HCT116 (cell line): ENCODE measurements around the gene TEDC1. TPM values are rescaled to one million over a fixed set of nuclear protein-coding genes. Genes with fewer than 3 reads are reported as not detected.

Experiments used
- ATAC-seq: fragments of 200-7000 bp; cut with Tn5 transposase; 2 replicates; pipeline ENCODE4 v1.9.1; 2020; ENCODE audit warnings: mild to moderate bottlenecking, moderate library complexity
- BruUV-seq: library from RNA; stranded (reverse); fragments of 400-500 nt; replicated peaks from 2 replicates; lab custom pipeline; 2021; lab: Mats Ljungman, UMichigan
- CTCF ChIA-PET: fragments of 300-600 bp; sonication (Branson Sonifier 250); formaldehyde crosslinking; loops from one replicate; lab custom pipeline; 2021; ENCODE audit warnings: antibody characterized with exemption; lab: Charles Lee
- POLR2A ChIA-PET: fragments of 300-600, 350-600 bp; sonication (Branson Sonifier 250); formaldehyde crosslinking; loops from one replicate; lab custom pipeline; 2021; ENCODE audit warnings: antibody characterized with exemption; lab: Charles Lee
- RAD21 ChIA-PET, 2 experiments: fragments of 300-600 bp; sonication (Branson Sonifier 250); formaldehyde crosslinking; loops; one replicate each; lab custom pipeline; 2023; ENCODE audit warnings: low total read pairs in 2 of 2; ENCODE audit not compliant: uncharacterized antibody in 2 of 2, unreplicated experiment in 2 of 2, low non-redundant PET in 1 of 2; lab: Charles Lee
- DNase-seq: peaks from one replicate; pipeline ENCODE4 v3.0.0-alpha.2; 2010; ENCODE audit warnings: low read depth, low spot score
- H2AFZ ChIP-seq: fragments of 200-600 bp; shearing (Covaris generic), sonication (generic); 2 replicates; pipeline ENCODE4 v1.6.1; 2017; ENCODE audit warnings: low read depth, mixed run types, mixed read lengths, antibody characterized with exemption, low read length; ENCODE audit not compliant: poor library complexity, severe bottlenecking
- H3K27ac ChIP-seq: 2 replicates; pipeline ENCODE4 v1.5.1; 2012; ENCODE audit warnings: low read depth, low read length
- H3K27me3 ChIP-seq: fragments of 200-600 bp; sonication (generic); 2 replicates; pipeline ENCODE4 v1.6.1; 2016; ENCODE audit warnings: mixed run types, low read length, mixed read lengths; ENCODE audit not compliant: insufficient read depth
- H3K36me3 ChIP-seq, 2 experiments: fragments of 200-500 bp in 1 of 2; fragments of 200-600 bp in 1 of 2; sonication (Bioruptor generic) in 1 of 2; sonication (generic) in 1 of 2; 2 replicates each; pipeline versions ENCODE4 v1.5.1 to v1.6.1; 2014 to 2016; ENCODE audit warnings: low read length in 2 of 2, inconsistent platforms in 1 of 2, mixed read lengths in 1 of 2, mixed run types in 1 of 2; ENCODE audit not compliant: insufficient read depth in 2 of 2, control insufficient read depth in 1 of 2
- H3K4me1 ChIP-seq, 2 experiments: fragments of 200-600 bp in 1 of 2; sonication (generic) in 1 of 2; 2 replicates each; pipeline versions ENCODE4 v1.5.1 to v1.6.1; 2012 to 2017; ENCODE audit warnings: low read length in 2 of 2, inconsistent platforms in 1 of 2, mild to moderate bottlenecking in 1 of 2, mixed read lengths in 1 of 2, mixed run types in 1 of 2, moderate library complexity in 1 of 2; ENCODE audit not compliant: insufficient read depth in 2 of 2, control insufficient read depth in 1 of 2
- H3K4me2 ChIP-seq: fragments of 200-600 bp; sonication (generic); 2 replicates; pipeline ENCODE4 v1.6.1; 2017; ENCODE audit warnings: mixed run types, low read length, mixed read lengths
- H3K4me3 ChIP-seq, 2 experiments: fragments of 200-600 bp in 1 of 2; sonication (generic) in 1 of 2; replicated peaks in 1 of 2; 2 replicates each; pipeline ENCODE4 v1.5.1; 2011 to 2016; ENCODE audit warnings: low read length in 2 of 2, control low read depth in 1 of 2, low read depth in 1 of 2, mild to moderate bottlenecking in 1 of 2, mixed read lengths in 1 of 2, mixed run types in 1 of 2
- H3K79me2 ChIP-seq: fragments of 200-600 bp; sonication (generic); 2 replicates; pipeline ENCODE4 v1.6.1; 2017; ENCODE audit warnings: mild to moderate bottlenecking, mixed run types, low read length, moderate library complexity, mixed read lengths; ENCODE audit not compliant: insufficient read depth
- H3K9ac ChIP-seq: fragments of 200-600 bp; sonication (generic); 2 replicates; pipeline ENCODE4 v1.6.1; 2016; ENCODE audit warnings: low read length, mixed read lengths
- H3K9me2 ChIP-seq: fragments of 200-600 bp; sonication (generic), shearing (Covaris generic); 2 replicates; pipeline ENCODE4 v1.6.1; 2017; ENCODE audit warnings: mixed run types, mild to moderate bottlenecking, moderate library complexity; ENCODE audit not compliant: insufficient read depth
- H3K9me3 ChIP-seq, 2 experiments: fragments of 200-500 bp in 1 of 2; fragments of 200-600 bp in 1 of 2; sonication (Bioruptor generic) in 1 of 2; sonication (generic) in 1 of 2; 2 replicates each; pipeline ENCODE4 v1.6.1; 2014 to 2017; ENCODE audit warnings: low read length in 2 of 2, mixed read lengths in 2 of 2, inconsistent platforms in 1 of 2, low read depth in 1 of 2, mild to moderate bottlenecking in 1 of 2, mixed run types in 1 of 2, moderate library complexity in 1 of 2; ENCODE audit not compliant: control insufficient read depth in 1 of 2, insufficient read depth in 1 of 2
- H4K20me1 ChIP-seq: fragments of 200-600 bp; sonication (generic), shearing (Covaris generic); 2 replicates; pipeline ENCODE4 v1.6.1; 2017; ENCODE audit warnings: mixed run types, mild to moderate bottlenecking, moderate library complexity; ENCODE audit not compliant: insufficient read depth
- intact Hi-C: fragments of 100-400 bp; cut with micrococcal nuclease; formaldehyde crosslinking; loops from 2 replicates; pipeline ENCODE4 v1.10.0; 2022
- total RNA-seq: library from RNA; stranded (reverse); gene quantifications from one replicate; pipeline ENCODE4 v1.2.1, GENCODE V29; 2021; ENCODE audit not compliant: unreplicated experiment
- TF ChIP-seq, protein P1 (sequence below), 3 experiments: fragments of 200-600 bp in 1 of 3; sonication (generic) in 1 of 3; IDR thresholded peaks in 2 of 3; conservative IDR thresholded peaks in 1 of 3; 2 replicates each; pipeline ENCODE4 v1.5.1; 2012 to 2017; ENCODE audit warnings: low read depth in 2 of 3, low read length in 2 of 3, antibody characterized with exemption in 1 of 3, borderline replicate concordance in 1 of 3, control low read depth in 1 of 3, mild to moderate bottlenecking in 1 of 3, mixed read lengths in 1 of 3, mixed run types in 1 of 3, moderate library complexity in 1 of 3; ENCODE audit not compliant: insufficient read depth in 1 of 3

The TEDC1 gene
- total RNA-seq, 1 experiment from 2014 or later: 40.4 TPM

DNA sequence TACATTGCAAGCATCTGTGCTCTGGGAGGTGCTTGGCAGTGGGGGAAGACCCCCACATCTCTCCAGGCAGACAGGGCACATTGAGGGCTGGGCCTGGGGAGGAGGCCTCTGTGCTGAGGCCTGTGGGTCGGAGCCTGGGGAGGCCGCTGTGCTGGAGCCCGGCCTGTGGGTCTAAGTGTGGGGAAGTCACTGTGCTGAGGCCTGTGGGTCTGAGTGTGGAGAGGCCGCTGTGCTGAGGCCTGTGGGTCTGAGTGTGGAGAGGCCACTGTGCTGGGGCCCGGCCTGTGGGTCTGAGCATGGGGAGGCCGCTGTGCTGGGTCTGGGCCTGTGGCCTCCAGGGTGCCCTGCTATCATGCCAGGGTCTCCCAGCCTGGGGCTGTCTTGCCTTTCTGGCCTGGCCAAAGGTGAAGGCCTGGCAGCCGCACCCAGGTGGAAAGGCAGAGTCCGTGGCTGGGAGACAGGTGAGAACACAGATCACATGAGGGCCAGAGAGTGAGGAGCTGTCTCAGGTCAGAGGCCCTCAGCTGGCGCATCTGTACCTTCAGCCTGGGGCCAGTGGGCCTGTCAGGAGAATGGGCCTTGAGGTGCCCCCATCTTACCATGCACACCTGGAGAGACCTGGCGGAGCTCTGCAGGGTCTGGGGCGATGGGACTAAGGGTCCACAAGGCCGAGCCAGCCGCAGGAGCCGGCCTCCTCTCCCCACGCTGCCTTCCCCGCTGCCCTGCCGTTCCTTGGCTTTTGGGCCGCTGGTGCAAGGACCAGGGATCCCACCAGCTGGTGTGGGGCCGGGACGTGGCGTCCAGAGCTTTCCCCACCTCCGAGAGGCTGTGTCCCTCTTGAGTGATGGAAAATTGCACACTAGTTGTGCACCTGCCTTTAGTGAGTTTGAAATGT lies 35.0 kb upstream of the TEDC1 start:
- H3K4me2 ChIP-seq: no peak overlapping the region
- no peak overlapping the region for H3K9ac ChIP-seq
- no peak for ATAC-seq

More for the DNA sequence above, 35.0 kb upstream of the TEDC1 start:
- DNase-seq: no peak
- intact Hi-C loops: no loop called here
- H3K9me3 ChIP-seq: no peaks in the 10 kb centered on the region
- H3K36me3 ChIP-seq: peaks cover 12 to 14% of the 10 kb centered on the region in 2 experiments; a peak in 3 of 4 replicates
- CTCF ChIA-PET: no interaction called here
- no TSS peak for BruUV-seq
- H4K20me1 ChIP-seq: no peaks in the 10 kb centered on the region
- no peak overlapping the region for H3K4me3 ChIP-seq
- no peaks in the 10 kb centered on the region for H3K27me3 ChIP-seq
- no peaks in the 10 kb centered on the region for H3K9me2 ChIP-seq
- POLR2A ChIA-PET: no interaction called here
- no peaks in the 10 kb centered on the region for H3K79me2 ChIP-seq
- TF ChIP-seq, protein P1, sequence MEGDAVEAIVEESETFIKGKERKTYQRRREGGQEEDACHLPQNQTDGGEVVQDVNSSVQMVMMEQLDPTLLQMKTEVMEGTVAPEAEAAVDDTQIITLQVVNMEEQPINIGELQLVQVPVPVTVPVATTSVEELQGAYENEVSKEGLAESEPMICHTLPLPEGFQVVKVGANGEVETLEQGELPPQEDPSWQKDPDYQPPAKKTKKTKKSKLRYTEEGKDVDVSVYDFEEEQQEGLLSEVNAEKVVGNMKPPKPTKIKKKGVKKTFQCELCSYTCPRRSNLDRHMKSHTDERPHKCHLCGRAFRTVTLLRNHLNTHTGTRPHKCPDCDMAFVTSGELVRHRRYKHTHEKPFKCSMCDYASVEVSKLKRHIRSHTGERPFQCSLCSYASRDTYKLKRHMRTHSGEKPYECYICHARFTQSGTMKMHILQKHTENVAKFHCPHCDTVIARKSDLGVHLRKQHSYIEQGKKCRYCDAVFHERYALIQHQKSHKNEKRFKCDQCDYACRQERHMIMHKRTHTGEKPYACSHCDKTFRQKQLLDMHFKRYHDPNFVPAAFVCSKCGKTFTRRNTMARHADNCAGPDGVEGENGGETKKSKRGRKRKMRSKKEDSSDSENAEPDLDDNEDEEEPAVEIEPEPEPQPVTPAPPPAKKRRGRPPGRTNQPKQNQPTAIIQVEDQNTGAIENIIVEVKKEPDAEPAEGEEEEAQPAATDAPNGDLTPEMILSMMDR (IDR thresholded peaks at IDR 0.05 in 2 of 3, conservative IDR thresholded peaks at IDR 0.05 in 1 of 3; ENCODE audit: borderline replicate concordance in 1 of 3, insufficient read depth in 1 of 3, low read depth in 2 of 3, low read length in 2 of 3): no peak
- TF ChIP-seq, all 23 proteins: peak for 0
- no peak overlapping the region for H2AFZ ChIP-seq
- RAD21 ChIA-PET: no interaction called here
- no peaks in the 10 kb centered on the region for H3K4me1 ChIP-seq
- no peak overlapping the region for H3K27ac ChIP-seq
